H1 (cell line): ENCODE measurements around the gene PCDHA7. TPM values are rescaled to one million over a fixed set of nuclear protein-coding genes. Genes with fewer than 3 reads are reported as not detected.
A peak's percentile ranks its signal among the peaks of the same experiment; 100 is the strongest.

Source experiments
- CTCF ChIA-PET: fragments of 300-600 bp; sonication (Branson Sonifier 250); formaldehyde crosslinking; loops from one replicate; lab custom pipeline; 2021; ENCODE audit not compliant: partially characterized antibody; lab: Charles Lee
- POLR2A ChIA-PET: fragments of 300-600 bp; sonication (Branson Sonifier 250); formaldehyde crosslinking; loops from one replicate; lab custom pipeline; 2021; ENCODE audit warnings: inconsistent platforms; ENCODE audit not compliant: partially characterized antibody; lab: Charles Lee
- DNase-seq, 2 experiments: peaks; one replicate each; pipeline versions ENCODE4 v3.0.0 to v3.0.0-alpha.2; 2010 to 2022; ENCODE audit warnings: low spot score in 2 of 2, low read depth in 1 of 2, mixed read lengths in 1 of 2
- FAIRE-seq: peaks from 2 replicates; lab custom pipeline; 2011; peaks lifted over from hg19 to GRCh38; lab: Jason Lieb, UNC
- H2AFZ ChIP-seq: 2 replicates; pipeline ENCODE4 v1.8.1; 2012; ENCODE audit warnings: low read length, inconsistent platforms
- H2AK5ac ChIP-seq: 2 replicates; pipeline ENCODE4 v1.6.1; 2013; ENCODE audit warnings: low read depth, low read length
- H2BK120ac ChIP-seq: replicated peaks from 2 replicates; pipeline ENCODE3; 2013; ENCODE audit warnings: low read depth, low read length, inconsistent platforms
- H2BK12ac ChIP-seq: 2 replicates; pipeline ENCODE4 v1.6.1; 2013; ENCODE audit warnings: low read depth, low read length
- H2BK15ac ChIP-seq: 2 replicates; pipeline ENCODE4 v1.6.1; 2013; ENCODE audit warnings: low read length
- H2BK20ac ChIP-seq: 2 replicates; pipeline ENCODE4 v1.6.1; 2013; ENCODE audit warnings: low read length
- H2BK5ac ChIP-seq: 2 replicates; pipeline ENCODE4 v1.6.1; 2013; ENCODE audit warnings: low read depth, low read length
- H3K14ac ChIP-seq: 2 replicates; pipeline ENCODE4 v1.6.1; 2013; ENCODE audit warnings: inconsistent platforms; ENCODE audit not compliant: insufficient read length
- H3K18ac ChIP-seq: 2 replicates; pipeline ENCODE4 v1.6.1; 2013; ENCODE audit warnings: low read length; ENCODE audit errors: extremely low read depth
- H3K23ac ChIP-seq: 2 replicates; pipeline ENCODE4 v1.6.1; 2013; ENCODE audit warnings: inconsistent platforms; ENCODE audit not compliant: insufficient read length
- H3K23me2 ChIP-seq: 2 replicates; pipeline ENCODE4 v1.6.1; 2013; ENCODE audit warnings: low read depth, low read length
- H3K27ac ChIP-seq: 2 replicates; pipeline ENCODE4 v1.6.1; 2011; ENCODE audit warnings: low read depth, low read length, inconsistent platforms
- H3K27me3 ChIP-seq, 4 experiments: replicated peaks in 1 of 4; 1 replicate in 1 of 4; 2 replicates in 3 of 4; pipeline versions ENCODE4 v1.6.1 to v1.8.1; 2011 to 2013; ENCODE audit warnings: low read length in 3 of 4, mild to moderate bottlenecking in 3 of 4, inconsistent platforms in 2 of 4, mixed read lengths in 2 of 4, moderate library complexity in 1 of 4; ENCODE audit not compliant: control insufficient read depth in 3 of 4, insufficient read depth in 3 of 4; ENCODE audit errors: extremely low read depth in 1 of 4
- H3K36me3 ChIP-seq, 4 experiments: 2 replicates each; pipeline versions ENCODE4 v1.6.1 to v1.8.1; 2011 to 2013; ENCODE audit warnings: mild to moderate bottlenecking in 4 of 4, low read length in 3 of 4, moderate library complexity in 2 of 4, control low read depth in 1 of 4, inconsistent platforms in 1 of 4; ENCODE audit not compliant: insufficient read depth in 4 of 4, control insufficient read depth in 2 of 4
- H3K4ac ChIP-seq: replicated peaks from 2 replicates; pipeline ENCODE3; 2013; ENCODE audit warnings: low read length, low read depth, mixed read lengths, inconsistent platforms; ENCODE audit not compliant: insufficient read length
- H3K4me1 ChIP-seq, 4 experiments: replicated peaks in 1 of 4; 1 replicate in 1 of 4; 2 replicates in 3 of 4; pipeline versions ENCODE4 v1.6.1 to v1.8.1; 2011 to 2013; ENCODE audit warnings: low read length in 3 of 4, inconsistent platforms in 2 of 4, mixed read lengths in 1 of 4; ENCODE audit not compliant: insufficient read depth in 4 of 4, control insufficient read depth in 3 of 4
- H3K4me2 ChIP-seq, 2 experiments: 2 replicates each; pipeline versions ENCODE4 v1.6.1 to v1.8.1; 2011 to 2013; ENCODE audit warnings: low read depth in 2 of 2, low read length in 2 of 2, control low read depth in 1 of 2, inconsistent platforms in 1 of 2, mild to moderate bottlenecking in 1 of 2; ENCODE audit not compliant: insufficient read depth in 1 of 2
- H3K4me3 ChIP-seq, 4 experiments: fragments of 200-600, 300-600 bp in 1 of 4; sonication (generic), shearing (Covaris generic), sonication (Bioruptor Twin) in 1 of 4; 2 replicates each; pipeline versions ENCODE4 v1.5.1 to v1.8.1; 2011 to 2016; ENCODE audit warnings: low read length in 4 of 4, low read depth in 3 of 4, control low read depth in 2 of 4, inconsistent platforms in 2 of 4, mild to moderate bottlenecking in 2 of 4, mixed read lengths in 1 of 4, moderate library complexity in 1 of 4; ENCODE audit not compliant: insufficient read depth in 2 of 4; ENCODE audit errors: extremely low read depth in 1 of 4
- H3K56ac ChIP-seq: replicated peaks from 2 replicates; pipeline ENCODE3; 2013; ENCODE audit warnings: low read depth, mild to moderate bottlenecking, mixed read lengths, low read length, inconsistent platforms; ENCODE audit not compliant: insufficient read length
- H3K79me1 ChIP-seq: 2 replicates; pipeline ENCODE4 v1.6.1; 2013; ENCODE audit warnings: low read depth, low read length, control low read depth
- H3K79me2 ChIP-seq, 2 experiments: 2 replicates each; pipeline versions ENCODE4 v1.6.1 to v1.8.1; 2012 to 2013; ENCODE audit warnings: low read length in 2 of 2, mild to moderate bottlenecking in 2 of 2, inconsistent platforms in 1 of 2; ENCODE audit not compliant: insufficient read depth in 2 of 2, control insufficient read depth in 1 of 2
- H3K9ac ChIP-seq, 4 experiments: replicated peaks in 1 of 4; 1 replicate in 1 of 4; 2 replicates in 3 of 4; pipeline versions ENCODE4 v1.6.1 to v1.8.1; 2011 to 2013; ENCODE audit warnings: low read depth in 3 of 4, low read length in 3 of 4, control low read depth in 2 of 4, mild to moderate bottlenecking in 2 of 4, moderate library complexity in 2 of 4, inconsistent platforms in 1 of 4; ENCODE audit errors: extremely low read depth in 1 of 4
- H3K9me3 ChIP-seq, 2 experiments: 2 replicates each; pipeline versions ENCODE4 v1.6.1 to v1.8.1; 2012 to 2013; ENCODE audit warnings: mild to moderate bottlenecking in 2 of 2, moderate library complexity in 2 of 2, control low read depth in 1 of 2, inconsistent platforms in 1 of 2, low read depth in 1 of 2, low read length in 1 of 2, mixed read lengths in 1 of 2; ENCODE audit not compliant: insufficient read depth in 2 of 2
- H4K20me1 ChIP-seq, 2 experiments: replicated peaks in 1 of 2; 2 replicates each; pipeline versions ENCODE3 to v1.8.1; 2011 to 2013; ENCODE audit warnings: inconsistent platforms in 2 of 2, low read length in 2 of 2, mild to moderate bottlenecking in 1 of 2; ENCODE audit not compliant: insufficient read depth in 2 of 2, control insufficient read depth in 1 of 2
- H4K5ac ChIP-seq: 2 replicates; pipeline ENCODE4 v1.6.1; 2013; ENCODE audit warnings: low read length, low read depth, mixed read lengths, inconsistent platforms; ENCODE audit not compliant: insufficient read length
- H4K8ac ChIP-seq: 2 replicates; pipeline ENCODE4 v1.8.0; 2013; ENCODE audit warnings: mild to moderate bottlenecking, moderate library complexity, low read length, inconsistent platforms; ENCODE audit not compliant: insufficient read depth; ENCODE audit errors: extremely low read depth
- H4K91ac ChIP-seq: replicated peaks from 2 replicates; pipeline ENCODE3; 2013; ENCODE audit warnings: low read length, mixed read lengths, inconsistent platforms; ENCODE audit not compliant: insufficient read length
- TAF7 ChIP-seq: optimal IDR thresholded peaks from 2 replicates; pipeline ENCODE3; 2011; ENCODE audit warnings: low read depth, mild to moderate bottlenecking, inconsistent platforms, low read length, moderate library complexity, borderline replicate concordance
- WGBS, 2 experiments: shearing (Covaris generic) in 1 of 2; methylation state at CpG; one replicate each; pipeline versions ENCODE4 v1.1.6 to v1.1.7; 2013 to 2015; ENCODE audit warnings: low lambda C conversion rate in 2 of 2, mixed read lengths in 2 of 2, inconsistent platforms in 1 of 2, low coverage in 1 of 2, missing lambda C conversion rate in 1 of 2; ENCODE audit not compliant: insufficient replicate concordance in 2 of 2, insufficient coverage in 1 of 2, insufficient read length in 1 of 2; ENCODE audit errors: extremely low coverage in 1 of 2, missing lambda C conversion rate in 1 of 2; 5-methylcytosine and 5-hydroxymethylcytosine counted together
- polyA plus RNA-seq, 7 experiments: library from polyadenylated mRNA; depleted of rRNA in 3 of 7; stranded (reverse) in 5 of 7; unstranded in 2 of 7; fragments of >200 nt in 5 of 7; fragments of 200-250 nt in 2 of 7; gene quantifications; 1 replicate in 5 of 7; 2 replicates in 1 of 7; 4 replicates in 1 of 7; pipeline versions ENCODE4 v1.2.1 to v1.2.3, GENCODE V29; 2011 to 2013; ENCODE audit warnings: missing spikeins in 2 of 7, mixed read lengths in 2 of 7
- total RNA-seq: library from RNA; stranded (reverse); fragmentation: NEBNext Ultra II Directional; extraction: Animal tissue kit (Norgen Biotek cat#: 25700); gene quantifications from 2 replicates; pipeline ENCODE4 v1.2.1, GENCODE V29; 2021
- TF ChIP-seq, protein P1 (sequence below), 3 experiments: IDR thresholded peaks; 1 replicate in 2 of 3; 2 replicates in 1 of 3; pipeline versions ENCODE4 v1.5.1 to v1.6.1; 2011; ENCODE audit warnings: low read length in 3 of 3, mild to moderate bottlenecking in 3 of 3, inconsistent platforms in 2 of 3, low read depth in 1 of 3, moderate library complexity in 1 of 3; ENCODE audit not compliant: insufficient read depth in 1 of 3; ENCODE audit errors: control extremely low read depth in 1 of 3

PCDHA7 gene
- total and polyA plus RNA-seq, 2 of the 8 experiments (the other 6 are each of a cell fraction or from before 2014, with no cell fraction given): 0.86 to 1.6 TPM

DNA sequence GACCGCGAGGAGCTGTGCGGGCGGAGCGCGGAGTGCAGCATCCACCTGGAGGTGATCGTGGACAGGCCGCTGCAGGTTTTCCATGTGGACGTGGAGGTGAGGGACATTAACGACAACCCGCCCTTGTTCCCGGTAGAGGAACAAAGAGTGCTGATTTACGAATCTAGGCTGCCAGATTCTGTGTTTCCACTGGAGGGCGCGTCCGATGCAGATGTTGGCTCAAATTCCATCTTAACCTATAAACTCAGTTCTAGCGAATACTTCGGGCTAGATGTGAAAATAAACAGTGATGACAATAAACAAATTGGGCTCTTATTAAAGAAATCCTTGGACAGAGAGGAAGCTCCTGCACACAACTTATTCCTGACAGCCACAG lies 5.7 kb upstream of the PCDHA7 start:
- ChIA-PET CTCF (interaction anchor here (0.7 to 6.0 kb wide), 27 partner anchors 8 to 225 kb away, joined by 3 to 58 read pairs (median 5); partner anchors contain the start of genes PCDHA1, PCDHA10, PCDHA11 and PCDHA2), POLR2A (interaction anchor here (0.7 to 1.8 kb wide), 9 partner anchors 8 to 266 kb away, joined by 3 to 5 read pairs (median 4); partner anchors contain the start of genes PCDHA1, PCDHA12, PCDHA8 and PCDHB2)
- no peak overlapping the region for H2AFZ ChIP-seq
- H2AK5ac ChIP-seq: no peak overlapping the region
- H3K14ac ChIP-seq: no peak overlapping the region
- H3K36me3 ChIP-seq: peaks cover 0 to 3% (median 0%) of the 10 kb centered on the region in 4 experiments; a peak in 1 of 8 replicates
- no peak overlapping the region for H2BK20ac ChIP-seq
- no peaks in the 10 kb centered on the region for H3K4me1 ChIP-seq
- H3K23ac ChIP-seq: no peak overlapping the region
- H3K9ac ChIP-seq: no peak overlapping the region
- H4K8ac ChIP-seq: no peak overlapping the region
- no peaks in the 10 kb centered on the region for H3K79me1 ChIP-seq
- no peak overlapping the region for H3K56ac ChIP-seq
- H3K9me3 ChIP-seq: peaks cover 0 to 10% of the 10 kb centered on the region in 2 experiments; a peak in 1 of 4 replicates
- no peak overlapping the region for H2BK12ac ChIP-seq
- peak overlapping the region in 1 of 4 experiments; percentile 62; a peak in 2 of 8 replicates for H3K4me3 ChIP-seq
- WGBS, 2 experiments: 97% methylated on average over 16 of the region's 18 CpGs; no CpG with 5 or more reads in 1 of the 2 experiments
- H3K27me3 ChIP-seq: no peaks in the 10 kb centered on the region
- no peak overlapping the region for H3K4ac ChIP-seq
- peaks cover 0 to 1% of the 10 kb centered on the region in 2 experiments for H4K20me1 ChIP-seq
- peak in 1 of 2 experiments; percentile 56 for DNase-seq
- H2BK5ac ChIP-seq: no peak overlapping the region
- FAIRE-seq: no peak
- H3K79me2 ChIP-seq: no peaks in the 10 kb centered on the region; a peak in 1 of 4 replicates
- no peak overlapping the region for H4K5ac ChIP-seq
- no peak overlapping the region for H2BK120ac ChIP-seq
- H3K27ac ChIP-seq: no peak overlapping the region
- H3K23me2 ChIP-seq: no peaks in the 10 kb centered on the region
- TF ChIP-seq, protein P1, sequence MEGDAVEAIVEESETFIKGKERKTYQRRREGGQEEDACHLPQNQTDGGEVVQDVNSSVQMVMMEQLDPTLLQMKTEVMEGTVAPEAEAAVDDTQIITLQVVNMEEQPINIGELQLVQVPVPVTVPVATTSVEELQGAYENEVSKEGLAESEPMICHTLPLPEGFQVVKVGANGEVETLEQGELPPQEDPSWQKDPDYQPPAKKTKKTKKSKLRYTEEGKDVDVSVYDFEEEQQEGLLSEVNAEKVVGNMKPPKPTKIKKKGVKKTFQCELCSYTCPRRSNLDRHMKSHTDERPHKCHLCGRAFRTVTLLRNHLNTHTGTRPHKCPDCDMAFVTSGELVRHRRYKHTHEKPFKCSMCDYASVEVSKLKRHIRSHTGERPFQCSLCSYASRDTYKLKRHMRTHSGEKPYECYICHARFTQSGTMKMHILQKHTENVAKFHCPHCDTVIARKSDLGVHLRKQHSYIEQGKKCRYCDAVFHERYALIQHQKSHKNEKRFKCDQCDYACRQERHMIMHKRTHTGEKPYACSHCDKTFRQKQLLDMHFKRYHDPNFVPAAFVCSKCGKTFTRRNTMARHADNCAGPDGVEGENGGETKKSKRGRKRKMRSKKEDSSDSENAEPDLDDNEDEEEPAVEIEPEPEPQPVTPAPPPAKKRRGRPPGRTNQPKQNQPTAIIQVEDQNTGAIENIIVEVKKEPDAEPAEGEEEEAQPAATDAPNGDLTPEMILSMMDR (IDR thresholded peaks at IDR 0.05; ENCODE audit: control extremely low read depth in 1 of 3, insufficient read depth in 1 of 3, low read depth in 1 of 3, low read length in 3 of 3): peak; percentile 13 to 32 (median 27); a peak in 3 of 4 replicates
- no peak for TF ChIP-seq TAF7
- no peak overlapping the region; the same call in 1 of the 2 replicates for H3K18ac ChIP-seq
- no peak overlapping the region; a peak in 1 of 4 replicates for H3K4me2 ChIP-seq
- no peak overlapping the region for H2BK15ac ChIP-seq
- H4K91ac ChIP-seq: no peak overlapping the region
